Suppressor macrophage treated with lipopolysaccharide for 4 hours (primary cell): Measurements from ENCODE around the gene CXADR.

ENCODE experiments used
- DNase-seq: peaks from one replicate; pipeline ENCODE4 v3.0.0-alpha.2; 2020

CXADR gene

DNA sequence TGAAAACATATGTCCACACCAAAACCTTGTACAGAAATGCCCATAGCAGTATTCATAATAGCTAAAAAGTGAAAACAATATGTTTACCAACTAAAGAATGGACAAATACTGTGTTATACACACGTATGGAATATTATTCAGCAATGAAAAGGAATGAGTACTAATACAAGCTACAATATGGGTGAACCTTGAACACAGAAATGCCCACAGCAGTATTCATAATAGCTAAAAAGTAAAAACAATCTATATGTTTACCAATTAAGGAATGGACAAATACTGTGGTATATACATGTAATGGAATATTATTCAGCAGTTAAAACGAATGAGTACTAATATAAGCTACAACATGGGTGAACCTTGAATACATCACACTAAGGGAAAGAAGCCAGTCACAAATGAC, 96.8 kb downstream of the CXADR start:
- DNase-seq, result no peak

DNA sequence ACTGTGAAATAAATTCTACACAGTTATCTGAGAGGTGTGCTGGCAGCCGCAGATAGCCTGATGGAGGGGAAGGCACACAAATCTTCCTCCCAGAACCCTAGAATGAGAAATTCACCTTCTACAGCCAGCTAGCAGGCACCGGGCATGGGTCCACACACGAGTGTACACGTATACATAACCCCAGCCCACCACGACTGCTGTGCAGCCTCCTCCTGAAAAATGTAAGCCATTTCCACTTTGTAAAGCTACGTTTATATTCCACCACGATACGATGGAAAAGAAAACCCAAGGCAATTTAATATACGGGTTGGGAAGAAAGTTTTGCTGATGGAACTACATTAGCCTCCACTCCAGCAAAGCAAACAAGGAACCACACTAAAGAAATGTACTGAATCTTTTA, 98.1 kb downstream of the CXADR start:
- DNase-seq, result no peak

GRCh38 chr21:17611414-17612022, 98.7 kb downstream of the CXADR start:
- peak; percentile 92 for DNase-seq

DNA sequence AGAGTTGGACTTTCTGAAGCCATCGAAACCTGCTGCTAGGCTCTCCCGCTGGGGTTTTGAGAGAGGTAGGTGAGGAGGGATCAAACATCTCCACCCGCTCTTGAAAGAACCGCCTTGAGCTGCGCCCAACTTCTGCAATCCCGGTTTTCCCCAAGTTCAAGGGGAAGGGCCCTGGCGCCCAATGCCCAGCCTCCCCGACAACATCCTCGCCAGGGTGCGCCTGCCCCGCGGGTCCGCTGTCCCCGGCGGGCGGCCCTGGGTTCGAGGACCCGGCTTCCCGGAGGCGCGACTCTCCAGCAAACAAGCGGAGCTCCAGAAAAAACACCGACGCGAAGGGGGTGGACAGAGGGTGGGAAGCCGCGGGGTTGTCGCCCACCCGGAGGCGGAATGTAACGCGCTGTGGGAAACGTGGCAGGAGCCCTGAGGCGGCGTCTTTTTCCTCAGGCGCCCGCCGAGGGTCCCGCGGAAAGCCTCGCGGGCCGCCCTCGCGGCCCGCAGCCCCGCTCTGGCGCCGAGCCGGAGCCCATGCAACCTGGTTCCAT, 99.3 kb downstream of the CXADR start:
- DNase-seq, result peak; percentile 88

- DNase-seq, result peak; percentile 92
Measured at GRCh38 chr21:17612565-17613241, 99.9 kb downstream of the CXADR start, which contains the start of gene BTG3. TSS of gene BTG3 (minus strand) at chr21:17612901. CDS start at chr21:17609144, 3,757 bp downstream.

- peak; percentile 9 for DNase-seq
Measured at GRCh38 chr21:17613242-17613676, 100.4 kb downstream of the CXADR start.

GRCh38 chr21:17616831-17617230, 104.0 kb downstream of the CXADR start:
- no peak for DNase-seq

GRCh38 chr21:17622018-17622417, 109.2 kb downstream of the CXADR start:
- no peak for DNase-seq

DNA sequence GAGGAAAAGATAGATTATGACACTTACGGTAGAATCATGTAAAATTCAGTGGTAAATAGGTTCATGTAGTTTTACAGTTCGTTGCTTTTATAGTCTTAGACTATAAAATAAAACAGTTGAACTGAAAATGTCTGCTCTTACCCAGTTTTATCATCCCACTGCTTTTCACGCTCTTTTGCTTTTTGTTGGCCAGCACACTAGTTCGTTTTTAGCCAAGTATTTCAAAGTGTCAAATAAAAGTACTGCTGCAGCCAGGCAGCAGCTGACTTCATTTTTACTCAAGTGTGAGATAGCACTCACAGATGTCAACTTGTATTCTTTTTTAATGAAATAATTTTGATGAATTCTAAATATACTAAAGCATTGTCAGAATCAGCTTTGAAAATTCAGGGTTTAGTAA, 118.4 kb downstream of the CXADR start:
- DNase-seq, result no peak

DNA sequence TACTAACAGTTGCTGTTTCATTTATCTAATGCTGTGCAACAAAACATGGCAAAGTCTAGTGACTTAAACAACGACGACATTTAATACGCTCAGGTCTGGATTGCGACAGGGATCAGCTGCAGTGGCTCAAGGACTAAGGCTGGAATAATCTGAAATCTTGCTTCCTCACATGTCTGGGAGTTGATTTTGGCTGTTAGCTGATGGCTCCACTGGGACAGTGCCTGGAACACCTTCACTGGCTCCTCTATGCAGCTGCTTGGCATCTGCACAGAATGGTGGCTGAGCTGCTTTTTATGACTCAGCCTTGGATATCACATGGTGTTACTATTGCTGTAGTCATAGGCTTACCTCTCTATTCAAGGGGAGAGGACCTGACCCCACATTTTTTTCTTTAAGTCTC, 123.9 kb downstream of the CXADR start:
- no peak for DNase-seq

- DNase-seq, result no peak
Measured at GRCh38 chr21:17640821-17641220, 128.0 kb downstream of the CXADR start.
